B cell (primary cell): Measurements from ENCODE around the gene PRKRIP1. TPM values are rescaled to one million over a fixed set of nuclear protein-coding genes. Genes with fewer than 3 reads are reported as not detected.
A peak's percentile ranks its signal among the peaks of the same experiment; 100 is the strongest.

ENCODE experiments used
- ATAC-seq: fragments of 200-7000 bp; cut with Tn5 transposase; one replicate; pipeline ENCODE4 v1.10.0; 2021; ENCODE audit warnings: low read depth, mild to moderate bottlenecking, moderate number of reproducible peaks, moderate library complexity
- CTCF ChIA-PET: fragments of 350-600 bp; sonication (Branson Sonifier 250); formaldehyde crosslinking; loops from one replicate; lab custom pipeline; 2021; ENCODE audit warnings: antibody characterized with exemption, inconsistent platforms; lab: Charles Lee
- POLR2A ChIA-PET: fragments of 350-600 bp; sonication (Branson Sonifier 250); formaldehyde crosslinking; loops from one replicate; lab custom pipeline; 2021; ENCODE audit warnings: antibody characterized with exemption; lab: Charles Lee
- DNase-seq: peaks from one replicate; pipeline ENCODE4 v3.0.0; 2013
- H2AFZ ChIP-seq: 2 replicates; pipeline ENCODE4 v1.6.1; 2012; ENCODE audit warnings: mild to moderate bottlenecking, low read depth, low read length; ENCODE audit not compliant: insufficient read depth, poor library complexity, severe bottlenecking
- H3K27ac ChIP-seq, 2 donors: 1 replicate in 1 of 2; 2 replicates in 1 of 2; pipeline ENCODE4 v1.5.1; 2012 to 2013; ENCODE audit warnings: low read length in 2 of 2, mild to moderate bottlenecking in 2 of 2, moderate library complexity in 1 of 2
- H3K27me3 ChIP-seq, 4 experiments: fragments of 200-600 bp in 1 of 4; sonication (generic) in 1 of 4; replicated peaks in 1 of 4; 1 replicate in 2 of 4; 2 replicates in 2 of 4; pipeline versions ENCODE4 v1.6.1 to v1.7.0; 2013 to 2016; ENCODE audit warnings: low read length in 3 of 4, mild to moderate bottlenecking in 2 of 4, mixed read lengths in 1 of 4, moderate library complexity in 1 of 4; ENCODE audit not compliant: insufficient read depth in 4 of 4, control insufficient read depth in 3 of 4; ENCODE audit errors: control extremely low read depth in 1 of 4
- H3K36me3 ChIP-seq, 2 experiments: replicated peaks in 1 of 2; 1 replicate in 1 of 2; 2 replicates in 1 of 2; pipeline versions ENCODE4 v1.6.1 to v1.7.1; 2013; ENCODE audit warnings: low read length in 1 of 2; ENCODE audit not compliant: insufficient read depth in 2 of 2, control insufficient read depth in 1 of 2; ENCODE audit errors: control extremely low read depth in 1 of 2, extremely low read depth in 1 of 2
- H3K4me1 ChIP-seq, 2 donors: fragments of 200-600 bp in 1 of 2; sonication (generic) in 1 of 2; 1 replicate in 1 of 2; 2 replicates in 1 of 2; pipeline versions ENCODE4 v1.5.1 to v1.6.1; 2013 to 2017; ENCODE audit warnings: low read length in 2 of 2; ENCODE audit not compliant: control insufficient read depth in 2 of 2, insufficient read depth in 2 of 2
- H3K4me2 ChIP-seq: replicated peaks from 2 replicates; pipeline ENCODE3; 2012; ENCODE audit warnings: mild to moderate bottlenecking, low read depth, low read length; ENCODE audit not compliant: poor library complexity, severe bottlenecking
- H3K4me3 ChIP-seq, 5 experiments: fragments of 200-600 bp in 1 of 5; sonication (generic) in 1 of 5; 1 replicate in 3 of 5; 2 replicates in 2 of 5; pipeline versions ENCODE4 v1.5.1 to v1.7.0; 2011 to 2016; ENCODE audit warnings: low read length in 4 of 5, mild to moderate bottlenecking in 4 of 5, low read depth in 2 of 5, control low read depth in 1 of 5, moderate library complexity in 1 of 5; ENCODE audit not compliant: insufficient read depth in 1 of 5; ENCODE audit errors: control extremely low read depth in 1 of 5, extremely low read depth in 1 of 5
- H3K79me2 ChIP-seq: fragments of 200-600 bp; sonication (generic); one replicate; pipeline ENCODE4 v1.6.0; 2016; ENCODE audit warnings: low read length; ENCODE audit not compliant: control insufficient read depth, insufficient read depth
- H3K9ac ChIP-seq: fragments of 200-600 bp; sonication (generic); 2 replicates; pipeline ENCODE4 v1.6.1; 2017; ENCODE audit warnings: mild to moderate bottlenecking, low read length, moderate library complexity
- H3K9me3 ChIP-seq, 3 donors: one replicate each; pipeline versions ENCODE4 v1.6.1 to v1.7.1; 2013; ENCODE audit warnings: low read length in 2 of 3; ENCODE audit not compliant: control insufficient read depth in 2 of 3, insufficient read depth in 1 of 3; ENCODE audit errors: control extremely low read depth in 1 of 3
- H4K20me1 ChIP-seq: 2 replicates; pipeline ENCODE4 v1.6.0; 2012; ENCODE audit warnings: mild to moderate bottlenecking, low read length; ENCODE audit not compliant: insufficient read depth, control insufficient read depth, poor library complexity, severe bottlenecking
- H3K27ac Mint-ChIP-seq: one replicate; pipeline ENCODE4 v1.8.0; 2021; ENCODE audit warnings: mixed read lengths
- H3K27me3 Mint-ChIP-seq: one replicate; pipeline ENCODE4 v1.8.0; 2021; ENCODE audit warnings: mixed read lengths
- H3K4me1 Mint-ChIP-seq: one replicate; pipeline ENCODE4 v1.8.0; 2021; ENCODE audit warnings: mixed read lengths
- H3K4me3 Mint-ChIP-seq: one replicate; pipeline ENCODE4 v1.8.0; 2021; ENCODE audit warnings: mixed read lengths
- H3K9me3 Mint-ChIP-seq: one replicate; pipeline ENCODE4 v1.8.0; 2022; ENCODE audit warnings: mixed read lengths; ENCODE audit not compliant: insufficient read depth
- EZH2 ChIP-seq: IDR thresholded peaks from 2 replicates; pipeline ENCODE4 v1.6.1; 2012; ENCODE audit warnings: borderline replicate concordance, low read depth, mild to moderate bottlenecking, moderate library complexity, low read length; ENCODE audit not compliant: insufficient read depth, poor library complexity, severe bottlenecking
- WGBS: methylation state at CpG from one replicate; pipeline ENCODE4 v1.1.5; 2013; ENCODE audit warnings: missing lambda C conversion rate; ENCODE audit not compliant: insufficient coverage; 5-methylcytosine and 5-hydroxymethylcytosine counted together
- intact Hi-C: fragments of 100-400 bp; cut with micrococcal nuclease; formaldehyde crosslinking; loops from one replicate; pipeline ENCODE4 v1.10.0; 2022
- polyA plus RNA-seq: library from polyadenylated mRNA; depleted of rRNA; stranded (reverse); fragments of >200 nt; gene quantifications from 2 replicates; pipeline ENCODE4 v1.2.3, GENCODE V29; 2012
- total RNA-seq, 2 donors: library from RNA; stranded (reverse); fragments of 120-200 nt in 1 of 2; gene quantifications; 1 replicate in 1 of 2; 2 replicates in 1 of 2; pipeline versions ENCODE4 v1.2.3 to v1.2.4, GENCODE V29; 2013 to 2022
- TF ChIP-seq, protein P1 (sequence below): fragments of 200-600 bp; IDR thresholded peaks from one replicate; pipeline ENCODE4 v1.8.0; 2022; ENCODE audit warnings: antibody characterized with exemption, mild to moderate bottlenecking

The PRKRIP1 gene
- total and polyA plus RNA-seq, 2 donors (not counting 1 experiment from before 2014, with no cell fraction given): 57.1 to 59.1 TPM

DNA sequence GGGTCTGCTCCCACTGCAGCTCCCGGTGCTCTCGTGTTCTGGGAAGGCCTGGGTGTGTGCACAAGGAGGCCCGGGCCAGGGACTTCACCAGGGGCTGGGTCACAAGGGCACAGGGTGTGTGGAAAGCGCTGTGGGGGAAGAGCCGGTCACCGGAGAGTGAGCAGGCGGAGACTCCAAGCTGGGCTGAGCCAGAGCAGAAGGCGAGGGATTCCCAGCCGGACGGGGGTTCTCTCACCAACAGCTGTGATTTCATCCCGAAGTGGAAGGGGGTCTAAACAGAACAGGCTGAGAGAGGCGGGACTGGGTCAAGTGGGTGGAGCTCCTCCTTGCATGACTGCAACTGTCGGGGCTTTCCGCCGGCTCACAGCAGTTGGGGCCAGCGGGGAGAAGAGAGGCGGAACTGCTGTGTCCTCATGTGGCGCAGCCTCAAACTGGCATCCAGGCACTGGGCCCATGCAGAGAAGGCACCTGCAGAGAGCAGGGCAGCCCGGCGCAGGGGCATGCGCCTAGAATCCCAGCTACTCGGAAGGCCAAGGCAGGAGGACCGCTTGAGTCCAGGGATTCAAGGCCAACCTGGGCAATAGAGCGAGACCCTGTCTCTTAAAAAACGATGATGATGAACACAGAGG is 29.6 kb downstream of the PRKRIP1 start:
- peaks cover 0 to 14% (median 0%) of the 10 kb centered on the region in 3 donors for H3K9me3 ChIP-seq
- no peaks in the 10 kb centered on the region for H4K20me1 ChIP-seq
- H3K27me3 ChIP-seq: no peaks in the 10 kb centered on the region
- ATAC-seq: peak; percentile 76
- H3K36me3 ChIP-seq: peaks cover 0 to 4% of the 10 kb centered on the region in 2 experiments
- TF ChIP-seq, protein P1, sequence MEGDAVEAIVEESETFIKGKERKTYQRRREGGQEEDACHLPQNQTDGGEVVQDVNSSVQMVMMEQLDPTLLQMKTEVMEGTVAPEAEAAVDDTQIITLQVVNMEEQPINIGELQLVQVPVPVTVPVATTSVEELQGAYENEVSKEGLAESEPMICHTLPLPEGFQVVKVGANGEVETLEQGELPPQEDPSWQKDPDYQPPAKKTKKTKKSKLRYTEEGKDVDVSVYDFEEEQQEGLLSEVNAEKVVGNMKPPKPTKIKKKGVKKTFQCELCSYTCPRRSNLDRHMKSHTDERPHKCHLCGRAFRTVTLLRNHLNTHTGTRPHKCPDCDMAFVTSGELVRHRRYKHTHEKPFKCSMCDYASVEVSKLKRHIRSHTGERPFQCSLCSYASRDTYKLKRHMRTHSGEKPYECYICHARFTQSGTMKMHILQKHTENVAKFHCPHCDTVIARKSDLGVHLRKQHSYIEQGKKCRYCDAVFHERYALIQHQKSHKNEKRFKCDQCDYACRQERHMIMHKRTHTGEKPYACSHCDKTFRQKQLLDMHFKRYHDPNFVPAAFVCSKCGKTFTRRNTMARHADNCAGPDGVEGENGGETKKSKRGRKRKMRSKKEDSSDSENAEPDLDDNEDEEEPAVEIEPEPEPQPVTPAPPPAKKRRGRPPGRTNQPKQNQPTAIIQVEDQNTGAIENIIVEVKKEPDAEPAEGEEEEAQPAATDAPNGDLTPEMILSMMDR: no peak
- TF ChIP-seq EZH2: no peak
- H3K27ac ChIP-seq: peak overlapping the region; percentile 100
- 17% methylated on average over 25 of the region's 25 CpGs for WGBS
- intact Hi-C loops: loop anchor here (1.0 to 10.0 kb wide), 5 partner anchors 8 to 121 kb away; partner anchors contain the start of genes ORAI2 and PRKRIP1
- POLR2A ChIA-PET: interaction anchor here (0.6 to 13.6 kb wide), 14 partner anchors 4 to 1997 kb away, joined by 3 to 223 read pairs (median 9); partner anchors contain the start of genes ORAI2, PRKRIP1 and ZCWPW1
- Mint-ChIP-seq H3K4me3 (peak overlapping the region; percentile 87), H3K9me3 (no peaks in the 10 kb centered on the region), H3K27me3 (no peaks in the 10 kb centered on the region), H3K4me1 (peaks cover 79% of the 10 kb centered on the region), H3K27ac (peak overlapping the region; percentile 100)
- peak overlapping the region; percentile 44 for H2AFZ ChIP-seq
- peak overlapping the region; percentile 30 to 48 (median 39) for H3K4me3 ChIP-seq
- peak; percentile 95 for DNase-seq
- H3K9ac ChIP-seq: peak overlapping the region; percentile 69
- H3K4me1 ChIP-seq: peaks cover 94 to 99% of the 10 kb centered on the region in 2 donors
- CTCF ChIA-PET: interaction anchor here (0.6 to 46.3 kb wide), 8 partner anchors 9 to 41 kb away, joined by 3 to 1182 read pairs (median 6); partner anchors contain the start of gene PRKRIP1
- peak overlapping the region; percentile 85 for H3K4me2 ChIP-seq
- H3K79me2 ChIP-seq: peaks cover 52% of the 10 kb centered on the region
